Iris pigment epithelial cell (primary cell): ENCODE results near the gene LRRC7.
"Not testable (repeated sequence)": the region's sequence is repeated elsewhere in the genome, so short reads cannot be mapped to it uniquely, and the experiment has no call there.

ENCODE experiments used
- DNase-seq: peaks from one replicate; pipeline ENCODE4 v3.0.0-alpha.2; 2011; ENCODE audit warnings: low read depth

The LRRC7 gene

GRCh38 chr1:70042090-70042731 is 474.5 kb downstream of the LRRC7 start:
- peak; percentile 37 for DNase-seq

GRCh38 chr1:70043804-70044203 is 476.1 kb downstream of the LRRC7 start:
- DNase-seq: peak; percentile 92

DNA sequence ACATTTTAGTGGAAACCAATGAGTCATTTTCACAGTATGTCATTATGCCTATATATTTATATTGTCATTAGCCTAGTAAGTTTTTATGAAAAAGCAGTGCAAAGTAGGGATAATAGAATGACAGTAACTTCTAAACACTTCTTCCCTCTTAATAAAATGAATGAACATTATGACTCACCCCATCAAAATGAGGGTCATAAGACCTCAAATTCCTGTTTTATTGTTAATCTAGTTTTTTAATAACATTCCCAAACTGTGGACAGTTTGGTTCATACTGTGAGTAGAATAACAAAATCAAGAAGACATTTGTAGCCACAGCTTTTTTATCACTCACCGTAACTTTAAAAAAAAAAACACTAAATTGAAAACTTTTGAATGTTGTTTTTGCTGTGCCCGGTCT is 477.1 kb downstream of the LRRC7 start:
- DNase-seq: peak; percentile 79

- DNase-seq: not testable (repeated sequence)
These were observed 477.9 kb downstream of the LRRC7 start for GRCh38 chr1:70045581-70045980.

DNA sequence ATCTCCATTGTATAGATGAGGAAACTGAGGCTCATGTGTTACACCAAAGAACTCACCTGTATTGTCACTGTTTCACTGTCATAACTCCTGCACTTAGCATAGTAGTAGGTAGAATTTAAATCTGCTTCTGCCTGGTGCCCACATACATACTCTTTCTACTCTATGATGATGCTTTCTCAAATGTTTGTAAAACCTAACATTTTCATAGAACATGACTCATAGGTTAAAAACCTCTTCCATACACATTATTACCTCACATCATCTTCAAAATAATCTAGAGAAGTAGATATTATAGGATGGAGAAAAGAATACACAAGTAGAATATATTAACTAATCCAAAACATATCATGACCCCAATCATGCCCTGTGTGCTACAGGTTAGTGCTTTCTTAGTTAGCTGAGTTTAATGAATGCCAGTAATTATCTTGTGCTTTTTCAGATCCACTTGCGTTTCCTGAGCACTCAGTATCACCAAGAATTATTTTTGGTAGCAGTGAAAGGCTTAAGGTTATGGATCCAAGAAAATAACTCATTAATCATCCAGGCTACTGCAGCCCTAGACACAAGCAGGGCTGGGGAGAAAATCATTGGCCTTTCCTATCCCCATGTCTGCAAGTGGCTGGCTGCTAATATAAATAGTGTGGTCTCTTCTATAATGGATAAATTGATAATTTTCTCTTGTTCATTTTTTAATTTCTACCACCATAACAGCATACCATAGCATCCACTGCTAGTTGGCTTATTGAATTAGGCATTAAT is 480.8 kb downstream of the LRRC7 start:
- peak; percentile 51 for DNase-seq

- no peak for DNase-seq
These were observed 484.2 kb downstream of the LRRC7 start for GRCh38 chr1:70051926-70052325.

DNA sequence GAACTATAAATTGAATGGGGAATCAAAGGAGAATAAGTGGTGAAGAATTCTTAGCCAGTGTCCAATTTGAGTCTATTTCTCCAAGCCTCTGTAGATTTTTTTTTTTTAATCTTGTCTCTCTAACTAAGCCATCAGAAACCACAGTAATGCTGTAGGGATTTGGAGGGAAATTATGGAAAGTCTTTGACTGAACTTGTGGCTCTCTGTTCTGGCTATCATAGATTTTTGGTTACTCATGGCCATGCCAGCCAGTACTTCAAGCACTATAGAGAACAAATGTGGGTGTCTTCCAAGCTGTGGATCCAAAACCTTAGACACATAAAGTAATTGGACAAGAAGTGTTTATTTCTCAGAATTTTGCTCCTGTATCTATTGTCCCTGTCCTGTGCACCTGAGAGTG is 489.8 kb downstream of the LRRC7 start:
- DNase-seq: peak; percentile 54

- DNase-seq: no peak
These were observed 493.5 kb downstream of the LRRC7 start for GRCh38 chr1:70061231-70061630.

GRCh38 chr1:70063861-70064260 is 496.1 kb downstream of the LRRC7 start:
- DNase-seq: no peak

DNA sequence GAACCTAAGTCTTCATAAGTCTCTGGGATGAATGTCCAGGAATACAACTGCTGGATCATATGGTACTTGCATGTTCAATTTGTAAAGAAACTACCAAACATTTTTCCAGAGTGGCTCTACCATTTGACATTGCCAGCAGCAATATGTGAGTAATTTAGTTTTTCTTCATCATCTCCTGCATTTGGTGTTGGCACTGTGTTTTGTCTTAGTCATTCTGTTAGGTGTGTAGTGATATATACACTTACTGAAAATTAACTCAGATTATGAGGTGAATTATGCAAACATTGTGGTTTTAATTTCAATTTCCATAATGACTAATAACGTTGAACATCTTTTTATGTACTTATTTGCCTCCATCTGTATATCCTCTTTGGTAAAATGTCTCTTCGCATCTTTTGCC is 499.0 kb downstream of the LRRC7 start:
- DNase-seq: no peak

- peak; percentile 81 for DNase-seq
These were observed 503.9 kb downstream of the LRRC7 start for GRCh38 chr1:70071601-70072000.

DNA sequence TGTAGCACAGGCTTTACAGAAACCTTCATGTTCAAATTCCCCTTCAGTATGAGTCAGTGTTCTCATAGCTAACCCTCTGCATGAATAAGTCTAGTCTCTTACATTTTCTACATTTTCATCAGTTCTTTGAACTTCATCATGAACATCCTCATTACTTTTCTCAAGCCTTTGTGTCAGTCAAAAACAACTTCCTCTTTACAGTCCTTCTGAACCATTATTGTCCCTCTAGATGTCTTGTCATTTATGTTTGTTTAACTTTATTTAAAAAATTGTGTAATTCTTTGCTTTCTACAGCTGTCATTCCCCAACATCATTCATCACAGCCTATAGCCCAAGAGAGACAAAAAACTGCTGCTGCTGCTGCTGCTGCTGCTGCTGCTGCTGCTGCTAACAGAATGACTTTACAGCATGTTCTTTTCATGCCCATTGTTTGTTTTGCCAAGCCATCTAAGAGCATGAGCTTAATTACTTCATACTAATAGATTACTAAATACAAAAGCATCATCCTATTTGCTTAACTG is 504.6 kb downstream of the LRRC7 start:
- DNase-seq: peak; percentile 87

GRCh38 chr1:70075761-70076160 is 508.0 kb downstream of the LRRC7 start:
- DNase-seq: peak; percentile 24

- no peak for DNase-seq
These were observed 509.3 kb downstream of the LRRC7 start for GRCh38 chr1:70077066-70077465.

DNA sequence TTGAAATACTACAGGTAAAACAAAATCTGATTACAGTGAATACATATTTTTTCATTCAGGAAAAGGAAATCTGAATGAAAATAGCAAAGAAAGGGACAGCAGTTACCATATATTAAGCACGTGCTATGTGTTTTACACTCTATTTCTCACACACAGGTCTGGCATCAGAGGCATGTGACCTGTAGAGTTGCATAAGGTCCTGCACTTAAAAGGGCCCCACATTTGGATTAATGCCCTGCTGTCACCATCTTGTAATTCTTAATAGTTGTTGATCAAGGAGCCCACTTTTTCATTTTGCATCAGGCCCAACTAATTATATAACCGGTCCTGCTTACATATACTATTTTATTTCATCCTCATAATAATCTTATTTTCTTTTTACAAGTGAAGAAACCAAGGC is 511.8 kb downstream of the LRRC7 start:
- DNase-seq: no peak

GRCh38 chr1:70083519-70083918 is 515.8 kb downstream of the LRRC7 start:
- DNase-seq: no peak

DNA sequence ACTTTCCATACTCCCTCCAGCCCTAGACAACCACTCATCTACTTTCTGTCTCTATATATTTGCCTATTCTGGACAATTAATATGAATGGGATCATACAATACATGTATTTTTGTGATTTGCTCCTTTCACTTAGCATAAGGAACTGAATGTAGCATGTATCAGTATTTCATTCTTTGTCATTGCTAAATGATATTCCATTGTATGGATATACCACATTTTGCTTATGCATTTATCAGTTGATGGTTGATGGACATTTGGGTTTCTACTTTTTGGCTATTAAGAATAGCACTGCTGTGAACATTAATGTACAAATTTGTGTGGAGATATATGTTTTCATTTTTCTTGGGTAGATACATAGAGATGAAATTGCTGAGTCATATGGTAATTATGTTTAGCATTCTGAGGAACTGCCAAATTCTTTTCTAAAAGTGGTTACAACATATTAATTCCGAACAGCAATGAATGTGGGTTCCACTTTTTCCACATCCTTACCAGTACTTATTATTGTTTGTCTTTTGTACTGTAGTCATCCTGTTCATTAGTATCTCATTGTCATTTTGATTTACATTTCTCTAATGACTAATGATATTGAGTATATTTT is 516.7 kb downstream of the LRRC7 start:
- peak; percentile 79 for DNase-seq

GRCh38 chr1:70085521-70085920 is 517.8 kb downstream of the LRRC7 start:
- no peak for DNase-seq

DNA sequence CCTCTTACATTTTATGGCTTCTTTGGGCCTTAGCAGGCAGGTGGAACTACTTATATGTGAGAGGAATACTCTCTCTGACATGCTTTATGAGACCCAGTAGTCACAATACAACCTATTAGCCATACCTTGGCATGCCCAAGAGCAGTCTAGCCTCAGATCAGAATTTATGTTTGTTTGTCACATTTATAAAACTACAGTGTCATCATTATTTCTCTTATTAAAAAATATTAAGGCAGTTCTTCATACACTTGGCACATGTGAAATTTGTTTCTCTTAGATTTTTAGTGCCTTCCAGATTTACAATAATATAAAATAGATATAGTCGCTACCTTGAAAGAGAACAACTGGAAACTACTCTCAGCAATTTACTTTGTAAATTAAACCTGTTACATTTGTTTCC is 519.2 kb downstream of the LRRC7 start:
- DNase-seq: no peak

- DNase-seq: peak; percentile 52
These were observed 522.4 kb downstream of the LRRC7 start for GRCh38 chr1:70090141-70090540.

GRCh38 chr1:70090875-70091274 is 523.2 kb downstream of the LRRC7 start:
- DNase-seq: peak; percentile 77

DNA sequence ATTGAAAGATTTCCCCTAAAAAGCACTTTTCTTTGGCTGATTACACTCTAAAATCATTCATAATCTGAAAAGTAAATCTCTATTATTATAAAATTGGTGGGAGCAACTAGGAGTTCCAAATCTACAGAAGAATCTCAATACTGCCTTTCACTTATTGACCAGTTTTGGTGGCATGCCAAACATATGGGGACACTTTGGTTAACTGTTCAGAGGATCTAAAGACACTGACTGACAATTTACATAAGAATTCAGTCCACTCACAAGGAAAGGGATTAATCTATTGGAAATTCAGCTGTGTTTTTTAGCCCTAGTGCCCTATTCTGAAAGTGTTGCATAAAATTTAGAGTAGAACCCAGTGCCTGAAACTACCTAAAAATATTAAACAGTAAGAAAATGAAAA is 524.1 kb downstream of the LRRC7 start:
- no peak for DNase-seq

DNA sequence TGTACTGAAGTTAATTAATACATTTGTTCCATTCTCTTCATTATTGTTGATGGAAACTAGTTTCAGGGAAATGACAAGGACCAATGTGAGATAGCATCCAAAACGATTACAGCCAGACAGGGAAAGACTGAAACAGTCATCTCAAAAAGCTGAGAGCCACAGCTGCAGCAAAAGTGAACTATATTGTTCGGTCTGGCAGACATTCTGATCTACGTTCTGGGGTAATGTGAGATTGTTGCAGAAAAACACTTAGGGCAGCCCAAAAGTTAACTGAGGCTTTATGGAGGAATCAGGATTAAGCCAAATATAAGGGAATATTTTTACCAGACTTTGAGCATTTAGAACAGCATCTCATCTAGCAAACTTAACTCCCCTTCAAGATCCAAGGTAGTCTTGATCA is 524.8 kb downstream of the LRRC7 start:
- no peak for DNase-seq
